ENCODE data around the gene RPGRIP1. TPM values are rescaled to one million over a fixed set of nuclear protein-coding genes. Genes with fewer than 3 reads are reported as not detected.

The RPGRIP1 gene
- polyA plus RNA-seq, 1 donor from 2014 or later: not detected

- Histone ChIP-seq H3K4me3 (ENCODE audit: low read length) (no peak overlapping the region), H3K27ac (ENCODE audit: low read length) (no peak overlapping the region), H3K9me3 (ENCODE audit: low read length) (no peaks in the 10 kb centered on the region), H2AFZ (ENCODE audit: low read depth, low read length) (no peak overlapping the region), H4K20me1 (ENCODE audit: insufficient read depth) (peaks cover 31% of the 10 kb centered on the region), H3F3A (ENCODE audit: insufficient read depth, low read length, poor library complexity, severe bottlenecking) (no peaks in the 10 kb centered on the region), H3K36me3 (ENCODE audit: insufficient read depth, low read length) (no peaks in the 10 kb centered on the region), H3K27me3 (ENCODE audit: insufficient read depth, low read depth, low read length) (no peaks in the 10 kb centered on the region), H3K9me2 (ENCODE audit: insufficient read depth, low read length) (no peaks in the 10 kb centered on the region), H3K9ac (ENCODE audit: low read length) (no peak overlapping the region), H3K79me2 (replicated peaks; ENCODE audit: insufficient read depth, low read length) (peaks cover 78% of the 10 kb centered on the region), H3K4me2 (ENCODE audit: low read length) (no peak overlapping the region)
- TF ChIP-seq EZH2 (IDR thresholded peaks at IDR 0.05; ENCODE audit: borderline replicate concordance, insufficient read depth, low read length, poor library complexity, severe bottlenecking) (no peak), EP300 (conservative IDR thresholded peaks at IDR 0.05; ENCODE audit: poor library complexity, severe bottlenecking) (no peak), MXI1 (conservative IDR thresholded peaks at IDR 0.05; ENCODE audit: poor library complexity, severe bottlenecking) (no peak), CTCF (IDR thresholded peaks at IDR 0.05; ENCODE audit: poor library complexity, severe bottlenecking) (no peak), REST (IDR thresholded peaks at IDR 0.05; ENCODE audit: borderline replicate concordance) (no peak)
These were observed 40.9 kb upstream of the RPGRIP1 start for GRCh38 chr14:21238823-21239518.

- H3F3A ChIP-seq (ENCODE audit: insufficient read depth, low read length, poor library complexity, severe bottlenecking): no peaks in the 10 kb centered on the region
- peaks cover 31% of the 10 kb centered on the region for H4K20me1 ChIP-seq (ENCODE audit: insufficient read depth)
- no peak overlapping the region for H3K27ac ChIP-seq (ENCODE audit: low read length)
- no peaks in the 10 kb centered on the region for H3K36me3 ChIP-seq (ENCODE audit: insufficient read depth, low read length)
- H3K4me2 ChIP-seq (ENCODE audit: low read length): no peak overlapping the region
- H3K79me2 ChIP-seq (replicated peaks; ENCODE audit: insufficient read depth, low read length): peaks cover 78% of the 10 kb centered on the region
- H3K4me3 ChIP-seq (ENCODE audit: low read length): no peak overlapping the region
- H3K9me3 ChIP-seq (ENCODE audit: low read length): no peaks in the 10 kb centered on the region
- no peaks in the 10 kb centered on the region for H3K9me2 ChIP-seq (ENCODE audit: insufficient read depth, low read length)
- TF ChIP-seq CTCF (IDR thresholded peaks at IDR 0.05; ENCODE audit: poor library complexity, severe bottlenecking) (no peak), RAD21 (conservative IDR thresholded peaks at IDR 0.05) (no peak), POLR2AphosphoS5 (IDR thresholded peaks at IDR 0.05) (no peak), EP300 (conservative IDR thresholded peaks at IDR 0.05; ENCODE audit: poor library complexity, severe bottlenecking) (no peak), EZH2 (IDR thresholded peaks at IDR 0.05; ENCODE audit: borderline replicate concordance, insufficient read depth, low read length, poor library complexity, severe bottlenecking) (no peak), TAF1 (IDR thresholded peaks at IDR 0.05; ENCODE audit: low read depth) (no peak), REST (IDR thresholded peaks at IDR 0.05; ENCODE audit: borderline replicate concordance) (no peak)
- H3K9ac ChIP-seq (ENCODE audit: low read length): no peak overlapping the region
- H2AFZ ChIP-seq (ENCODE audit: low read depth, low read length): no peak overlapping the region
- no peaks in the 10 kb centered on the region for H3K27me3 ChIP-seq (ENCODE audit: insufficient read depth, low read depth, low read length)
These were observed 39.5 kb upstream of the RPGRIP1 start for GRCh38 chr14:21240417-21240816.

Data from neural cell (in vitro differentiated cells).